K562 (cell line): ENCODE data around the gene TPM4. TPM values are rescaled to one million over a fixed set of nuclear protein-coding genes. Genes with fewer than 3 reads are reported as not detected.

Experiments used
- ARHGAP35 ChIP-seq: fragments of 450-650 bp; IDR thresholded peaks from 2 replicates; pipeline ENCODE4 v1.6.1; 2018; ENCODE audit not compliant: partially characterized antibody
- BACH1 ChIP-seq: fragments of 200-800 bp; sonication (Bioruptor generic); IDR thresholded peaks from 2 replicates; pipeline ENCODE4 v1.6.1; 2016; ENCODE audit warnings: missing genetic modification characterization, missing compliant biosample characterization
- CC2D1A ChIP-seq: fragments of 450-650 bp; IDR thresholded peaks from 2 replicates; pipeline ENCODE4 v1.6.1; 2017; ENCODE audit warnings: mild to moderate bottlenecking
- FOXA1 ChIP-seq: fragments of 450-650 bp; IDR thresholded peaks from 2 replicates; pipeline ENCODE4 v1.6.1; 2016; ENCODE audit warnings: mild to moderate bottlenecking, borderline replicate concordance
- NFXL1 ChIP-seq: fragments of 450-650 bp; formaldehyde crosslinking; IDR thresholded peaks from 2 replicates; pipeline ENCODE4 v1.4.0; 2021; ENCODE audit warnings: mild to moderate bottlenecking
- NR1H2 ChIP-seq: sonication (generic); formaldehyde crosslinking; IDR thresholded peaks from 2 replicates; pipeline ENCODE4 v1.4.0; 2020; ENCODE audit warnings: mild to moderate bottlenecking, missing genetic modification reagents
- RAD21 ChIP-seq, 2 experiments: fragments of 250-450 bp in 1 of 2; fragments of 450-650 bp in 1 of 2; sonication (Bioruptor Pico) in 1 of 2; formaldehyde crosslinking in 1 of 2; IDR thresholded peaks in 1 of 2; conservative IDR thresholded peaks in 1 of 2; 2 replicates each; pipeline versions ENCODE4 v1.4.0 to v1.8.0; 2020 to 2022; ENCODE audit warnings: mild to moderate bottlenecking in 2 of 2, moderate library complexity in 1 of 2
- RB1 ChIP-seq: fragments of 450-650 bp; IDR thresholded peaks from 2 replicates; pipeline ENCODE4 v1.6.1; 2017; ENCODE audit warnings: low read depth, mild to moderate bottlenecking
- RCOR1 ChIP-seq, 2 experiments: IDR thresholded peaks; 2 replicates each; pipeline ENCODE4 v1.6.1; 2012; ENCODE audit warnings: low read depth in 2 of 2, low read length in 2 of 2, borderline replicate concordance in 1 of 2, improper control_type of control experiment in 1 of 2
- TCF3 ChIP-seq: sonication (generic); formaldehyde crosslinking; IDR thresholded peaks from 2 replicates; pipeline ENCODE4 v1.4.0; 2020; ENCODE audit warnings: mild to moderate bottlenecking, missing genetic modification reagents
- ZNF175 ChIP-seq: fragments of 200-800 bp; sonication (Bioruptor generic); IDR thresholded peaks from 2 replicates; pipeline ENCODE4 v1.6.1; 2016; ENCODE audit warnings: low read depth, mild to moderate bottlenecking, missing genetic modification characterization, missing compliant biosample characterization
- ZNF347 ChIP-seq: fragments of 450-650 bp; formaldehyde crosslinking; IDR thresholded peaks from 2 replicates; pipeline ENCODE4 v1.4.0; 2020; ENCODE audit warnings: low read depth, mild to moderate bottlenecking, moderate library complexity
- ZNF583 ChIP-seq: fragments of 250-450 bp; sonication (Bioruptor Pico); IDR thresholded peaks from 2 replicates; pipeline ENCODE4 v1.4.0; 2020
- polyA plus RNA-seq, 8 experiments: library from polyadenylated mRNA; depleted of rRNA in 4 of 8; stranded (reverse) in 5 of 8; unstranded in 3 of 8; fragments of >200 nt; fragmentation: Nextera tagmentation in 2 of 8; fragmentation: Illumina TruSeq in 1 of 8; extraction: Ambion mirVana in 2 of 8; extraction: Trizol in 1 of 8; gene quantifications; 2 replicates each; pipeline versions ENCODE4 v1.2.1 to v1.2.3, GENCODE V29; 2011 to 2014; ENCODE audit warnings: inconsistent platforms in 1 of 8, missing spikeins in 1 of 8
- total RNA-seq, 7 experiments: library from RNA; depleted of rRNA in 6 of 7; stranded (reverse); fragments of >200 nt in 6 of 7; fragmentation: Illumina TruSeq in 2 of 7; extraction: Trizol in 2 of 7; gene quantifications; 2 replicates each; pipeline versions ENCODE4 v1.2.1 to v1.2.3, GENCODE V29; 2011 to 2021; ENCODE audit warnings: low replicate concordance in 1 of 7
- TF ChIP-seq, protein P1 (sequence below): fragments of 250-450 bp; sonication (Bioruptor Pico); IDR thresholded peaks from 2 replicates; pipeline ENCODE4 v1.4.0; 2020; ENCODE audit warnings: mild to moderate bottlenecking, moderate library complexity, borderline replicate concordance
- TF ChIP-seq, protein P2 (sequence below): fragments of 250-450 bp; sonication (Bioruptor Pico); IDR thresholded peaks from 2 replicates; pipeline ENCODE4 v1.4.0; 2020; ENCODE audit warnings: mild to moderate bottlenecking, moderate library complexity
- TF ChIP-seq, protein P3 (sequence below): IDR thresholded peaks from 2 replicates; pipeline ENCODE4 v1.6.1; 2011; ENCODE audit warnings: borderline replicate concordance, low read depth, mild to moderate bottlenecking, moderate library complexity, low read length; ENCODE audit not compliant: insufficient read depth, poor library complexity, severe bottlenecking
- TF ChIP-seq, protein P4 (sequence below), 3 experiments: IDR thresholded peaks in 2 of 3; conservative IDR thresholded peaks in 1 of 3; 2 replicates each; pipeline ENCODE4 v1.5.1; 2011 to 2012; ENCODE audit warnings: low read length in 3 of 3, mild to moderate bottlenecking in 3 of 3, control low read depth in 2 of 3, improper control_type of control experiment in 1 of 3, inconsistent platforms in 1 of 3, low read depth in 1 of 3, mixed read lengths in 1 of 3, moderate library complexity in 1 of 3; ENCODE audit not compliant: insufficient read depth in 2 of 3

The TPM4 gene
- total and polyA plus RNA-seq, 9 of the 15 experiments (the other 6 are each of a cell fraction or from before 2014, with no cell fraction given) = 28.1 to 111 (median 77.4) TPM

DNA sequence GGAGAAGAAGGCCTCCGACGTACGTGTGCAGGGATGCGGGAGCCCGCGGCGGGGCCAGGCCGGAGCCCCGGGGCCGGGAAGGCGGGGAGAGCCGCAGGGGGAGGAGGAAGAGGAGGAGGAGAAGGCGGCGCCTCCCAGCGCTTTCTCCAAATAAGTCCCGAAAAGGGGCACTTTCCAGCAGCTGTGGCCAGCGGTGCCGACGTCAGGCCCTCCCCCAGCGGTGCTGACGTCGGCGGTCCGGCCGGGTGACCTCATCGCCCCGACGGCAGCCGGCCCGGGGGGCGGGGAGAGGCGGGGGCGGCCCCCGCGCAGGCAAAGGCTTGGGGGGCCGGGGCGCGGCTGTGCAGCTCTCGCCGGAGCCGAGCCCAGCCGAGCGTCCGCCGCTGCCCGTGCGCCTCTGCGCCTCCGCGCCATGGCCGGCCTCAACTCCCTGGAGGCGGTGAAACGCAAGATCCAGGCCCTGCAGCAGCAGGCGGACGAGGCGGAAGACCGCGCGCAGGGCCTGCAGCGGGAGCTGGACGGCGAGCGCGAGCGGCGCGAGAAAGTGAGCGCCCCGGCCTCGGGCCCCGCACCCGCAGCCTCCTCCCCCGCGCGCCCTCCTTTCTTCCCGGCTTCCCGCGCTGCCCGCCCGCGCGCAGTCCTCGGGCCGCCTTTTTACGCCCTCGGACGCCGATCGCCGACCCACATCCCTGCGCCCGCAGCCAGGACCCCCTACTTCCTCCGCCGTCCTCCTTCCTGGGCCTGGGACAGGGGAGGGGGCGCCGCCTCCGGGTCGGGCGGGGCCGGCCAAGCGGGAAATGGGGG lies at the start of gene TPM4 (continued):
- TF ChIP-seq ZNF347 (CRISPR knock-in tag) (no peak), RCOR1 (IDR thresholded peaks at IDR 0.05; ENCODE audit: borderline replicate concordance in 1 of 2, low read depth in 2 of 2, low read length in 2 of 2) (no peak), NR1H2 (CRISPR knock-in tag) (no peak), ZNF175 (CRISPR knock-in tag) (peak; percentile 94), CC2D1A (no peak), ARHGAP35 (no peak), BACH1 (peak; percentile 76; the same call in 1 of the 2 replicates), RAD21 (CRISPR knock-in tag; conservative IDR thresholded peaks at IDR 0.05 in 1 of 2, IDR thresholded peaks at IDR 0.05 in 1 of 2) (no peak), FOXA1 (no peak), ZNF583 (CRISPR knock-in tag) (no peak), RB1 (peak; percentile 66; the same call in 1 of the 2 replicates), TCF3 (CRISPR knock-in tag) (no peak), NFXL1 (CRISPR knock-in tag) (no peak)
- TF ChIP-seq, protein P1, sequence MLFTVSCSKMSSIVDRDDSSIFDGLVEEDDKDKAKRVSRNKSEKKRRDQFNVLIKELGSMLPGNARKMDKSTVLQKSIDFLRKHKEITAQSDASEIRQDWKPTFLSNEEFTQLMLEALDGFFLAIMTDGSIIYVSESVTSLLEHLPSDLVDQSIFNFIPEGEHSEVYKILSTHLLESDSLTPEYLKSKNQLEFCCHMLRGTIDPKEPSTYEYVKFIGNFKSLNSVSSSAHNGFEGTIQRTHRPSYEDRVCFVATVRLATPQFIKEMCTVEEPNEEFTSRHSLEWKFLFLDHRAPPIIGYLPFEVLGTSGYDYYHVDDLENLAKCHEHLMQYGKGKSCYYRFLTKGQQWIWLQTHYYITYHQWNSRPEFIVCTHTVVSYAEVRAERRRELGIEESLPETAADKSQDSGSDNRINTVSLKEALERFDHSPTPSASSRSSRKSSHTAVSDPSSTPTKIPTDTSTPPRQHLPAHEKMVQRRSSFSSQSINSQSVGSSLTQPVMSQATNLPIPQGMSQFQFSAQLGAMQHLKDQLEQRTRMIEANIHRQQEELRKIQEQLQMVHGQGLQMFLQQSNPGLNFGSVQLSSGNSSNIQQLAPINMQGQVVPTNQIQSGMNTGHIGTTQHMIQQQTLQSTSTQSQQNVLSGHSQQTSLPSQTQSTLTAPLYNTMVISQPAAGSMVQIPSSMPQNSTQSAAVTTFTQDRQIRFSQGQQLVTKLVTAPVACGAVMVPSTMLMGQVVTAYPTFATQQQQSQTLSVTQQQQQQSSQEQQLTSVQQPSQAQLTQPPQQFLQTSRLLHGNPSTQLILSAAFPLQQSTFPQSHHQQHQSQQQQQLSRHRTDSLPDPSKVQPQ = no peak
- TF ChIP-seq, protein P2, sequence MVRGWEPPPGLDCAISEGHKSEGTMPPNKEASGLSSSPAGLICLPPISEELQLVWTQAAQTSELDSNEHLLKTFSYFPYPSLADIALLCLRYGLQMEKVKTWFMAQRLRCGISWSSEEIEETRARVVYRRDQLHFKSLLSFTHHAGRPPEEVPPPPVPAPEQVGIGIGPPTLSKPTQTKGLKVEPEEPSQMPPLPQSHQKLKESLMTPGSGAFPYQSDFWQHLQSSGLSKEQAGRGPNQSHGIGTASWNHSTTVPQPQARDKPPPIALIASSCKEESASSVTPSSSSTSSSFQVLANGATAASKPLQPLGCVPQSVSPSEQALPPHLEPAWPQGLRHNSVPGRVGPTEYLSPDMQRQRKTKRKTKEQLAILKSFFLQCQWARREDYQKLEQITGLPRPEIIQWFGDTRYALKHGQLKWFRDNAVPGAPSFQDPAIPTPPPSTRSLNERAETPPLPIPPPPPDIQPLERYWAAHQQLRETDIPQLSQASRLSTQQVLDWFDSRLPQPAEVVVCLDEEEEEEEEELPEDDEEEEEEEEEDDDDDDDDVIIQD (CRISPR knock-in tag) = no peak
- TF ChIP-seq, protein P3, sequence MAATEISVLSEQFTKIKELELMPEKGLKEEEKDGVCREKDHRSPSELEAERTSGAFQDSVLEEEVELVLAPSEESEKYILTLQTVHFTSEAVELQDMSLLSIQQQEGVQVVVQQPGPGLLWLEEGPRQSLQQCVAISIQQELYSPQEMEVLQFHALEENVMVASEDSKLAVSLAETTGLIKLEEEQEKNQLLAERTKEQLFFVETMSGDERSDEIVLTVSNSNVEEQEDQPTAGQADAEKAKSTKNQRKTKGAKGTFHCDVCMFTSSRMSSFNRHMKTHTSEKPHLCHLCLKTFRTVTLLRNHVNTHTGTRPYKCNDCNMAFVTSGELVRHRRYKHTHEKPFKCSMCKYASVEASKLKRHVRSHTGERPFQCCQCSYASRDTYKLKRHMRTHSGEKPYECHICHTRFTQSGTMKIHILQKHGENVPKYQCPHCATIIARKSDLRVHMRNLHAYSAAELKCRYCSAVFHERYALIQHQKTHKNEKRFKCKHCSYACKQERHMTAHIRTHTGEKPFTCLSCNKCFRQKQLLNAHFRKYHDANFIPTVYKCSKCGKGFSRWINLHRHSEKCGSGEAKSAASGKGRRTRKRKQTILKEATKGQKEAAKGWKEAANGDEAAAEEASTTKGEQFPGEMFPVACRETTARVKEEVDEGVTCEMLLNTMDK = no peak
- TF ChIP-seq, protein P4, sequence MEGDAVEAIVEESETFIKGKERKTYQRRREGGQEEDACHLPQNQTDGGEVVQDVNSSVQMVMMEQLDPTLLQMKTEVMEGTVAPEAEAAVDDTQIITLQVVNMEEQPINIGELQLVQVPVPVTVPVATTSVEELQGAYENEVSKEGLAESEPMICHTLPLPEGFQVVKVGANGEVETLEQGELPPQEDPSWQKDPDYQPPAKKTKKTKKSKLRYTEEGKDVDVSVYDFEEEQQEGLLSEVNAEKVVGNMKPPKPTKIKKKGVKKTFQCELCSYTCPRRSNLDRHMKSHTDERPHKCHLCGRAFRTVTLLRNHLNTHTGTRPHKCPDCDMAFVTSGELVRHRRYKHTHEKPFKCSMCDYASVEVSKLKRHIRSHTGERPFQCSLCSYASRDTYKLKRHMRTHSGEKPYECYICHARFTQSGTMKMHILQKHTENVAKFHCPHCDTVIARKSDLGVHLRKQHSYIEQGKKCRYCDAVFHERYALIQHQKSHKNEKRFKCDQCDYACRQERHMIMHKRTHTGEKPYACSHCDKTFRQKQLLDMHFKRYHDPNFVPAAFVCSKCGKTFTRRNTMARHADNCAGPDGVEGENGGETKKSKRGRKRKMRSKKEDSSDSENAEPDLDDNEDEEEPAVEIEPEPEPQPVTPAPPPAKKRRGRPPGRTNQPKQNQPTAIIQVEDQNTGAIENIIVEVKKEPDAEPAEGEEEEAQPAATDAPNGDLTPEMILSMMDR (IDR thresholded peaks at IDR 0.05 in 2 of 3, conservative IDR thresholded peaks at IDR 0.05 in 1 of 3; ENCODE audit: insufficient read depth in 2 of 3, low read depth in 1 of 3, low read length in 3 of 3) = no peak
